GM18526 (cell line): Measurements from ENCODE around the gene IGF2BP3.

Source experiments
- POLR2A ChIP-seq: IDR thresholded peaks from 3 replicates; pipeline ENCODE4 v1.6.1; 2011; ENCODE audit not compliant: insufficient read length; ENCODE audit errors: extremely low read depth

The IGF2BP3 gene

DNA sequence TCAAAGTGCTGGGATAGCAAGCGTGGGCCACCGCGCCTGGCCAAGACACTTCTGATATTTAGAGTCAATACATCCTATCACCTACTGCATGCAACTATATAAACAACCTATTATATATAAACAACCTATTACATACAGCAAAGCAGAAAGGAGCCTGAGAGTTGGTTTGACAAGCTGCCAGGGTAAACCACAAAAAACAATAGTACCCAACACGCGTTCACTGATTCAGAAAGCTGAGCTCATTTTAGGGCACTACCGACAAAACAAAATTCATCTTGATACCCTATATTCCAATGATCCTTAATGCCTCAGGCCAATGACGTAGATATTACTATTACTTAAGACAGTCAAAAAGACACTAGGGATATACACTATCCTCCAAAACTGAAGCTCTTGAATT, 154.9 kb downstream of the IGF2BP3 start:
- TF ChIP-seq POLR2A = no peak

- no peak for TF ChIP-seq POLR2A
Observed at GRCh38 chr7:23308754-23309153, 161.5 kb downstream of the IGF2BP3 start.

- TF ChIP-seq POLR2A = no peak
Observed at GRCh38 chr7:23306936-23307521, 163.3 kb downstream of the IGF2BP3 start.

- TF ChIP-seq POLR2A = no peak
Observed at GRCh38 chr7:23299770-23300300, 170.5 kb downstream of the IGF2BP3 start.

DNA sequence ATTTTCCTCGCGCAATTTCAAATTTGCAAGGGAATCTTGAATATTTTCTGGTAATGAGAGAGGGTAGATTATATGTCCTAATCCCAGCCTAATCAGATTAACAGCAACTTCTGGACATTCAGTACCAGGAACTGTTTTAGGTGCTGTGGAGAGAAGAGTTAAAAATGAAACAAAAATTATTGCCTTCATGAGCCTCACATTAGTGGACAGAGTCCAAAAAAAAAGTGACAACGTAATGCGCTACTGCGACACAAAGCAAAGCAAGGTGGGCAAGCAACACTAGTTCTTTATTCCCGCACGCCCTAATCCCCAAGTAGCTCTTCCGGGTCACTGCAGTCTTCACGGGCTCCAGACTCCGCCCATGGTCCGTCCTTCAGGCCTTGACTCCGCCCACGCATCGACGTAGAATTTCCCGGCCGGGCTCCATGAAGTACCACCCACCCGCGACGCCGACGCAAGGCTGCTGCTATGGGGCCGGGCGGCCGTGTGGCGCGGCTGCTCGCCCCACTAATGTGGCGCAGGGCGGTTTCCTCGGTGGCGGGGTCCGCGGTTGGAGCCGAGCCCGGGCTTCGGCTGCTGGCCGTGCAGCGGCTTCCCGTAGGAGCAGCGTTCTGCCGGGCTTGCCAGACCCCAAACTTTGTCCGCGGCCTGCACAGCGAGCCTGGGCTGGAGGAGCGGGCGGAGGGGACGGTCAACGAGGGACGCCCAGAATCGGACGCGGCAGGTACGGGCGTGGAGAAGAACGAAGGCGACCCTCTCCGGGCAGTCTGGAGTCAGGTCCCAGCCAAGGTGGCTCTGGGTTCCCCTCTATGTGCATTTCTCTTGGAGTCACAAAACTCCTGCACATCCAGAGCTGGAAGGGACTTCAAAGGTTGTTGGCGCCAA, 171.2 kb downstream of the IGF2BP3 start, which contains the start of gene MALSU1:
Gene MALSU1 (plus strand): TSS at position 455 of the 885 bp plus-strand sequence. CDS start 14 bp downstream, at position 469.
- peak; percentile 93 for TF ChIP-seq POLR2A

- no peak for TF ChIP-seq POLR2A
Observed at GRCh38 chr7:23298141-23298881, 172.0 kb downstream of the IGF2BP3 start.

DNA sequence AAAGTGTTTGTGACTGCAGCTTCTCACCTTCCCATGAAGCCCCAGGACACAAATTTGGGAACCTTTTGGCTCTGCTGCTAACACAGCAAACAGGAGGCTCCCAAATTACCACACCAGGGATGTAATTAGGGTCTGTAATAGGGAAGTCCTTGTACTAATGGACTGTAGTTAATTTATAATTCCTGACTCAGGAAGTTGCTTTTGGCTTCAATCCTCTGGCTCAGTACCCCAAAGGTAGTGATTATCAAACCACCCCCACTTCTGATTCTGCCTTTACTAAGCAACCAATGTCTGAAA, 174.9 kb downstream of the IGF2BP3 start:
- no peak for TF ChIP-seq POLR2A

DNA sequence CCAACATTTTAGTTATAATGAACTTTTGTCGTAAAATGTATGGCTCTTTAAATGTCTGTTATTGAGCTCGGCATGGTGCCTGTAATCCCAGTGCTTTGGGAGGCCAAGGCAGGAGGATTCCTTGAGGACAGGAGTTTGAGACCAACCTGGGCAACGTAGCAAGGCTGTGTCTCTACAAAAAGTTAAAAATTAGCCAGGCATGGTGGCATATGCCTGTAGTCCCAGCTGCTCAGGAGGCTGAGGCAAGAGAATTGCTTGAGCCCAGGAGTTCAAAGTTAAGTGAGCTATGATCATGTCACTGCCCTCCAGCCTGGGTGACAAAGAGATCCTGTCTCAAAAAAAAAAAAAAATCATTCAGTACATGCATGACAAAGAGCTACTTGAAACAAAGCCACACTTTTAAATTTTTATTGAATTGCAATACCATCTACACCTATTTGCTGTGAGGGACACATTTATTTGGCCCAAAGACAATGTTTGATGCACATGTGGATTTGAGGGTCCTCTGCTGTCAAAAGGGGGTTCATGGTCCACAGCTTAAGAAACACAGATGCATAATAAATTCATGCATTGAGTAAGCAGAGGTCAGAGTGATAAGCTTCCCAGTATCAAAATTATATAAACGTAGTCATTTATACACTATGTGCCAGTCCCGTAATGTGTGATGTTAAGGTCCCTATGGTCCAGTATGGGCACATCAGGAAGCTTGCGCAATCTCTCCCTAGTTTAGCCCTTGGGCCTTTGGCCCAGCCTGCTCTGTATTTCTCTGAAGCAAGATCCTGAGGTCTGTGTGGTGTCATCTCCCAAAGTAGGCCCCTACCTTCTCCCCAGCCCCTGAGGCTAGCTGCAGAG, 175.5 kb downstream of the IGF2BP3 start:
- TF ChIP-seq POLR2A = no peak

- TF ChIP-seq POLR2A = no peak
Observed at GRCh38 chr7:23293500-23294073, 176.7 kb downstream of the IGF2BP3 start.

DNA sequence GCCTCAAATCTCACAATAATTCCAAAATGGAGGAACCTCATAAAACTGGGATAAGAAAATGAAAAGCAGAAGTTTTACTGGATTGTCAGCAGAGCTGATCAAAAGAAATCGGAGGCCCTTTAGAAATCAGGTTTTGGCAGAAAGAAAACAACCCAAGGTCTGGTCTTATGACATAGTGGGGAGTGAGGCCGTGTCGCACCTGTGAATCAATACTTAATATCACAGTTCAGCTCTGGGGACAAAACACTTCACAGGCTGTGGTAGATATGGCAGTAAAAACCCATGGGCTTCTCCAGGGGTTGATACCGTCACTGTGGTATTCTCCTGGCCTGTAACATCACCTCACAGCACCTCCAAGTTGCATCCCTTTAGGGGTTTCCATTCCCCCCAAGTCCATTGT, 177.7 kb downstream of the IGF2BP3 start:
- TF ChIP-seq POLR2A = no peak

GRCh38 chr7:23291957-23292560, 178.2 kb downstream of the IGF2BP3 start:
- no peak for TF ChIP-seq POLR2A

DNA sequence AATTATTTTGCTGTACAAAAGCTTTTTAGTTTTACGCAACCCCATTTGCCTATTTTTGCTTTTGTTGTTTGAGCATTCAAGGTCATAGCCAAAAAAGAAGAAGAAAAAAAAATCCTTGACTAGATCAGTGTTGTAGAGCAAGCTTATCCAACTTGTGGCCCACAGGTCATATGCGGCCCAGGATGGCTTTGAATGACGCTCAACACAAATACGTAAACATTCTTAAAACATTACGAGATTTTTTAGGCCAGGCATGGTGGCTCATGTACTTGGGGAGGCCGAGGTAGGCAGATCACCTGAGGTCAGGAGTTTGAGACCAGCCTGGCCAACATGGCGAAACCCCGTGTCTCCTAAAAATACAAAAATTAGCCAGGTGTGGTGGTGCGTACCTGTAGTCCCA, 179.3 kb downstream of the IGF2BP3 start:
- TF ChIP-seq POLR2A = no peak

GRCh38 chr7:23287612-23288011, 182.7 kb downstream of the IGF2BP3 start:
- no peak for TF ChIP-seq POLR2A
